Activated T-cell treated with anti-CD3 and anti-CD28 coated beads for 4 hours (primary cell): ENCODE measurements around the gene SLC2A13.
A peak's percentile ranks its signal among the peaks of the same experiment; 100 is the strongest.
"Not testable (repeated sequence)": the region's sequence is repeated elsewhere in the genome, so short reads cannot be mapped to it uniquely, and the experiment has no call there.

Experiments
- DNase-seq: peaks from one replicate; pipeline ENCODE4 v3.0.0-alpha.2; 2020

The SLC2A13 gene

DNA sequence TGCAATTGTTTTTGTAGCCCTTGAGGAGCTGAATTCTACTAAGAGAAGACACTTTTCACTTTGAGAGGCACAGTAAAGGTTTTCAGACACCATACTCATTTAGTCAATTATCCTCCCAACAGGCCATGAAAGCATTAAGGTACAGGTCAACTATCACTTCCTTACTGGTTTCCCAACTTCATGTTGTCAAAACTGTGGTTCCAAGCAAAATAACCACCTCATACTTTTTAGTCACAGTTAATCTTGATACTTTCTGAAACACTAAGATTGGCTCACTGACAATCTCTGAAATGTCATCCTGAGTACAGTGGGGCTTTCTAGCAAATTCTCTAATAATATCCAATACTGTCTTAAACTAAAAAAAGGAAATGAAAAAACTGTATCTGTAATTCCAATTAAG lies 71.7 kb downstream of the SLC2A13 start:
- no peak for DNase-seq

DNA sequence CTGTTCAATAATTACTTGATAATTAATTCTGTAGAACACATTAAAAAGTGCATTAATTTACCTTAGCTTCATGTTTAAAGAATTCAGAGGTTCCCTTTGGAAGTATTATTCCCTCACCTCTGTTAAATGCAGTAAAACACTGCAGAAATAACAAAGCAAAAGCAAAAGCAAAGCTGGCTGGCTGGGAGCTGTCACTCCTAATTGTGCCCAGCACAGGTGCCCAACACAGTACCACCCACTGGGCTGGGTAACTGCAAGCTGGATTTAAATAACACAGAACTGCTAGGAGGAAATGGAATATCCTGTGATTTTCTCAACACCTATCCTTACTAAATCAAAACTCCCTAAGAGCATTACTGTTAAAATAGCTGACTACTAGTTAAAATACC lies 72.6 kb downstream of the SLC2A13 start:
- no peak for DNase-seq

DNA sequence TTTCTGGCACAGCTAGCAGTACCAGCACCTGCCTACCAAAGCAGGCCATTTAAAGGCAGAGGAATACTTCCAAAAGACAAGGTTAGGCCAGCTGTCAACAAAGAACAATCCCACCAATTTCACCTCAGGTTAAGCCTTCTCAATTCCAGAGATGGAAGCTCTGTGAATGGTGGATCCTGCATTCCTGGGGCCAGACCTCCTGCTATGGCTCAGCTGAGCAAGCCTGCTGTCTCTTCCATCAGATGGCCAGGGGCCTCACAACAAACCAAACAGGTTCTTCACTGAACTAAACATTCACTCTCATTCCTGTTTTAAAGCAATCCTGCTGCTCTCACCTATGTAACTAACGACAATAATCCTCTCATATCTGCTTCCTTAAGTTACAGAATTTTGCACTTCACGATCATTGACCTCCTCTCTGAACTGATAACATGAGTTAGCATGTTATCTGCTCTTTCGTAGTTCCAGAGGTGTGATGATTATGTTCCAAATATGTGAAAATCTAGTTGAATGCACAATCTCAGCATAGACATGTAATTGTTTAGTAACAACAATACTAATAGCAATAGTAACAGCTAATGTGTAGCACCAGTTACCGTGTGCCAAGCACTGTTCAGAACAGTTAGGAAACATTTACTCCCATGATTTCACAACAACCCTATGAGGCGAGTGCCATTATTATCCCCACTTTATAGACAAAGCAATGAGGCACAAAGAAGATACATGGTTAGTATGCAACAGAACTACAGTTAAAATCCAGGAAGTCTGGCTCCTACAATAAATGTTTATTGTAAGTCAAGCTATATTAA lies 73.2 kb downstream of the SLC2A13 start:
- DNase-seq: no peak

DNA sequence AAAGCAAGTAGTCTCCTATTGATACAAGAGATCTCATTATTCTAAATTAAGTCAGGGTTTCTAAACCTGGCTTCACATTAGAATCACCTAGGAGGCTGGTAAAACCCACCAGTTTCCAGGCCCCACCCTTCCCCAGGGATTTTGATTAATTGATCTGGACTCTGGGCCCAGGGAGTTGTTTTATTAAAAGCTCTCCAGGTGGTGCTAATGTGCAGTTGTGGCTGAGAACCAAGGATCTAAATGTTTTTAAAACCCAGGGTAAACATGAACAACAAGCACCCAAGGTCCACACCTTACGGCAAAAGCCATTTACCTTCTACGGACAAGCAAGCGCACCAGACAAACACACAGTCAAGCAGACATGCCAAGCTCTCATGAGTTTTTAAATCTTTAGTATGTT lies 73.9 kb downstream of the SLC2A13 start:
- DNase-seq: no peak

DNA sequence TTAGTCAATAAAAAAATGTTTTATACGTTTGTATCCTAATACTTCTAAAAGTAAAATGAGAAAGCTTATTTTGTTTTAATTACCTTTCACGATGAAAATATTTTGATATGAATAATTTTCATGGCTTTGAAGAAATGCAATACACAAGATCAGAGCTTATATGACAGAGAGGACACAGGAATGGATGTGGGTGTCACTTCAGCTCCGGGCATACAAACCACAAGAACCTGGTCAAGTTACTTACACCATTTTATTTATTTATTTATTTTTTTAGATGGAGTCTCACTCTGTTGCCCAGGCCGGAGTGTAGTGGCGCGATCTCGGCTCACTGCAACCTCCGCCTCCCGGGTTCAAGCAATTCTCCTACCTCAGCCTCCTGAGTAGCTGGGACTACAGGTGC lies 74.9 kb downstream of the SLC2A13 start:
- DNase-seq: not testable (repeated sequence)

DNA sequence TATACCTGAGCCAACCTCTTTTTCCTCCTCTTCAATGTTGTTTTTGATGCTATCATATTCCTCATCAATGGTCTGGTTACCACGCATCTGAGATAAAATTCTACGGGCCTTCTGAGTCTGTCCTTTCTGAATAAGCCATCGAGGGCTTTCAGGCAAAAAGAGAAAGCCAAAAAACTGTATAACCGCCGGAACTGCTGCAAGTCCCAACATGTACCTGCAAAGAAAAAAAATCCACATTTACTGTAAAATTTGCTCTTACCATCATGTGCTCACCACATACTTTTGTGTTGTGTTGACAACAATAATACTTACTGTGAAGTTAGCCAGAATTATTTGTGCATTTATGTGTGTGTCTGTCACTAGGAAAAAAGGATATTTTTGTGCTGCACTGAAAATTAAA lies 77.6 kb downstream of the SLC2A13 start:
- no peak for DNase-seq

DNA sequence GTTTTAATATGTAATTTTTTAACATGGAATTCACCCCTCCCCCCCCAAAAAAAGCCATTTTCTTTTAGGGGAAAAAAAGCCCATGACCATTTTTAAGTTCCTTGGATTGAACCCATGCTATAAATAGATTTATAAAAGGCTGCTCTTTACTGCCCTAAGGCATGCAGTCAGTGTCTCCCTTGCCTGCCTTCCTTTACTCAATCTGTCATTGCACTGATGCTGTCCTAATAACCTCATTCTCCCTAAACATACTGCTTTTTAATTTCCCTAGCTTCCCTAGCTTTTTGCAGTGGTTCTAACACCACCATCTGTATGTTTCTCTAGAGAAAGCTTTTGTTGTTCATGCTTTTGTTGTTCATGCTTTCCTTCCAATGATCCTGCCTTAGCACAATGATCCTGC lies 83.0 kb downstream of the SLC2A13 start:
- DNase-seq: no peak

DNA sequence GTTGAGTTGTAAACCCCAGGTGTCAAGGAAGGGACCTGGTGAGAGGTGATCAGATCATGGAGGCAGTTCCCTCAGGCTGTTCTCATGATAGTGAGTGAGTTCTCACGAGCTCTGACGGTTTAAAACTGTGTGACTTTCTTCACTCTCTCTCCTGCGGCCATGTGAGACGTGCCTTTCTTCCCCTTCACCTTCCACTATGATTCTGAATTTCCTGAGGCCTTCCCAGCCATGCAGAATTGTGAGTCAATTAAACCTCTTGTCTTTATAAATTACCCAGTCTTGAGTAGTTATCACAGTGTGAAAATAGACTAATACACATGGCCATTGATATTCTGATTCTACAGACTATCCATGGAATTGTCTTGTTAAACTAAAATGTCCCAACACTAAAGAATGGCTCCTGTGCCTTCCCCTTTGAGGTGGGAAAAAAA lies 85.6 kb downstream of the SLC2A13 start:
- no peak for DNase-seq

DNA sequence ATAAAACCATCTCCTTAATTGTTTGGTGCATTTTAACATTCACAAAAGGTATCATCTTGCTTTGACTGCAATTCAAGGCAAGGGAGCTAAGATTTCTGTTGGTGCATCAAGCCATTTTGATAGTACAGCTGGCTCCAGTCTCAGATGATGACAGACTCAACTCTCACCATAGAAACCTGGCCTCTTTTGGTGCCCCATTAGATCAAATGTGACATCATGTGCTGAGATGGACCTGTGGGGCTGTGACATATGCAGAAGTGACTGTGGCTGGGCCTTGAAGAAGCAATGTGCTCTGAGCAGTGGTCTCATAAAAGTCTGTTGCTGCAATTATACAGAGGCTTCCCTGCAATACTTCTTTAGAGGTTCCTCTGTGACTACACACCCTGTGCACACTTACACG lies 88.4 kb downstream of the SLC2A13 start:
- no peak for DNase-seq

DNA sequence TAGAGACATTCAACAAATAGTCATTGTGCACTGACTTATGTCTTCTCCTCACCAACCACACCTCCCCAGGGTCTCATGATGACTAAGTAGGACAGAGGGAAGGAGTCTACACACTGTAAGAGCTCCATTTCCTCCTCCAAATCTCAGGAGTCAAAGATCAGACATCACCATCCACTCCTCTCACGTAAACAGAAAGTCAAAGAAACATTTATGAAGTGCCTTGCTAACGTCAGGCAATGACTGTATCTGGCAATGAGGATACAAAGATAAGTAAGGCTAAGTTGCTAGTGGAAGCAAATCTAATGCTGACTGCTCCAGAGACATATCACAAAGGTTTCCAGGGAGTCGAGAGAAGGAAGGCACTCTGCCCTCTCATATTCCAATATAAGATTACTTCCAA lies 88.9 kb downstream of the SLC2A13 start:
- DNase-seq: no peak

DNA sequence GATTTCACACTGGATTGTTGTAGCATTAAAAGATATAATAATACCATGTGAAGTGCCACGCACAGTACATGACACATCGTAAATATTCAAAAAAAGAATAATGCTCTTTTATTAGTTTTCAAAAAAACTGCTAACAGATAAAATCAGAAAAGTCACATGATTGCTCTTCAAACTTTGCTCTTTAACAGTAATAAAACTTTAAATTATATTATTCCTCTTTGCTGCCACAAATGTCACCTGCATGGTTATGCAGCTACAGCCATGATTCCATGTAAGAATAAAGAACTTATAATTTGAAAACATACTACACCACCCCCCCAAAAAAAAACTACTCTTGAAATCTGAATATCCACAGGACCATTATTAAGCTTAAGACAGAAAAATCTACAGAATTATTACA lies 90.0 kb downstream of the SLC2A13 start:
- no peak for DNase-seq

DNA sequence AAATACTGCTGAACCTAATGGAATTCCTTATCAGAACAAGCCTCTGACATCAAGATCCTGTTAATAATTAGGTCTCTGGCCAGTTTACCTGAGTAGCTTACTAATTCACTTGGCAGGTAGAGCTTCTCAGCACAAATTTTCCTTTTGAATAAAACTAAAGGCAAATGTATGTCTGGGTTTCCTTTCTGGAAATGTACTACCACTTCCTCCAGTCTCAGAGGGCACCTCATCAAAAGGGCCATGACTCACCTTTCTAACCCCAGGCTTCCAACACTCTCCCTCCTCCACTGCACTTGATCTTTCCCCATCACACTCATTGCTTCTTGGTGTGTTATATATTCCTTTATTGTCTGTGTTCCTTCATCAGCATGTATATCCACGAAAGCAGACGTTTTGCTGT lies 90.5 kb downstream of the SLC2A13 start:
- DNase-seq: no peak

DNA sequence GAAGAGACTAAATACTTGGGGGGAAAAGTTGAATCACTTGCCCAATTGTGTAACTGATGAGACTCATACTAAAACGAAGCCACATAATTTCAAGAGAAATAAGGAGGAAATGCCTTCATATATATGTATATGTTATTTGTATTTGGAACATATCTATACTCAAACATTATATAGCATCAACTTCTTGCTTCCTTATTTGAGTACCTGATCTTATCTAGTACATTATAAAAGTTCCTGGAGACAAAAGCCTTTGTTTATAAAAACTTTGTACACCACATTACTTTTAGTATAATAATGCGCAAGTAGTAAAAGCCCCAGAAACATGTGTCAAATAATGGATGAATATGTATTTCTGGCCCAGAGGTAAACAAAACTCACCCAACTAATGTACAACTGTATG lies 92.0 kb downstream of the SLC2A13 start:
- DNase-seq: no peak

DNA sequence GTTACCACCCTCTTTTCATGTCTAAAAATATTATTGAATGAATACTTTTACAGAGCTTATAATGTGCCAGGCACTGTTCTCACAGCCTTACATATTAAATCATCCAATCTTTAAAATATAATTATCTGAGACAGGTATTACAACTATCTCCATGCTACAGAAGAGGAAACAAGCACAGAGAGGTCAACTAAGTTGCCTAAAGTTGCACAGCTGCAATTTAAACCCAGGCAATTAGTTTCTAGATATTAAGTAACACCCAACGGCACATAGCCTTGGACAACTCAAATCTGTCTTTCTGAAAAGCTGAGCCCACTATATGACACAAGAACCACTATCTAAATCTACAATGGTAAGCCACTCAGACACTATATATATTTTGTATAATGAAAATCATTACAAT lies 92.6 kb downstream of the SLC2A13 start:
- no peak for DNase-seq

DNA sequence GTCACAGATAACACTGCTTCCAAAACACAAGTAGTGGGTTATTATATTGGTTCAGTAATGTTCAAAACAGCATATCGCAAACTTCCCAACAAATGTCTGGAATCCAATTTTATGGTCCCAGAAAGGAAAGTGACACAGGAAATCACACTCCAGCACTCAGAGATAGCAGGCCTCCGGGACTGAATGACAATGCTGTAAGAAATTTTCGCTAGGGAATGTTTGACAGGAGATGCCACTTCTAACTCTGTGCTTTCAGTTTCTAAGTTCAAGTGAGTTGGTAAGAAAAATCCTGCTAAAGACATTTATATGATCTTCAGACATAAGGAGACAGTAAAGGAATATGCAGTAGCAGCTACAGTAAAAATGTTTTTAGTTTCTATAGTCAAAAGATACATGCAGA lies 93.2 kb downstream of the SLC2A13 start:
- no peak for DNase-seq

DNA sequence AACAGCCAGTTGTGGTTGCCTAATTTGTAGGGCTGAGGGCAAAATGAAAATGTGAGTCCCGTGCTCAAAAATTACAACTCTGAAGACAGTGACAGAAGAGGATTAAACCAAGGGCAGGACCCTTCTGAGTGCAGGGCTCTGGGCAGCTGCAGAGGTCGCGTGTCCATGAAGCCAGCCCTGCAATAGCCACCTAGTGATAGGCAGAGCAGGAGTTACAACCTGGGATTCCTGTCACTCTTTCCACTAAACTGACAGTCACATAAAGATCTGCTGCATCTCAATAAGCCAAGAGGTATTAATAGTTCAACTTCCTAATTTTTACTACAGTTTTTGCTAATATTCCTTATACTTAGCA lies 94.1 kb downstream of the SLC2A13 start:
- no peak for DNase-seq

DNA sequence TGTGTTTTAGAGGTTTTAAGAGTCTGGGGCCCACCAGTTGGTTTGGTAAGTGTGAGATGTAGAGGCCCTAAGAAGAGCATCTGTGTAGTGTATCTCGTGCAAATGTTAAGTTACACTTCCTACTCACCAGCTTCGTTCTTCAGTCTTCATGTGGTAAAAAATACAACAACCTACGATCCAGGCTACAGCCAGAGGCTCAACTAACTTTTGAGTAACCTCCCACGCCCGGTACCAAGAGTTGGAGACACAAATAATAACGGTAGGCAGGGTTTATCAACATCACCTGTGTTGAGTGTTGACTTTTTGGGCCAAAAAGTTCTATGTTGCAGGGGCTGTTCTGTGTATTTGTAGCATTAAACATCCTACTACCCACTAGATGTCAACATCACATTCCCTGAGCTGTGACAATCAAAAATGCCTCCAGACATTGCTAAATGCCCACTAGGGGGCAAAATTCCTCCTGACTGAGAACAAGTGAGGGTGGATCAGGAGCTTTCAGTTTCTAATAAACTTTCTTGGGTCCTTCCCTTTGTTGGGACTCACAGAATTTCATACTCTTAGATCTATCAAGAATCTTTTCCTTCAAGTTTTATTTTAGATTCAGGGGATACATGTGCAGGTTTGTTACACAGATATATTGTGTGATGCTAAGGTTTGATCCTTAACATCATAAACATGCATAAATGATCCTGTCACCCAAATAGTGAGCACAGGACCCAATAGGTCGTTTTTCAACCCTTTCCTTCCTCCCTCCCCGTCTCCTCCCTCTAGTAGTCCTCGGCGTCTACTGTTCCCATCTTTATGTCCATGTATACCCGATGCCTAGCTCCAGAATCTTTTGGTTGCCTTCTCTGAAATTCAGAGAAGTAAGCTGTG lies 94.7 kb downstream of the SLC2A13 start:
- peak; percentile 50 for DNase-seq

DNA sequence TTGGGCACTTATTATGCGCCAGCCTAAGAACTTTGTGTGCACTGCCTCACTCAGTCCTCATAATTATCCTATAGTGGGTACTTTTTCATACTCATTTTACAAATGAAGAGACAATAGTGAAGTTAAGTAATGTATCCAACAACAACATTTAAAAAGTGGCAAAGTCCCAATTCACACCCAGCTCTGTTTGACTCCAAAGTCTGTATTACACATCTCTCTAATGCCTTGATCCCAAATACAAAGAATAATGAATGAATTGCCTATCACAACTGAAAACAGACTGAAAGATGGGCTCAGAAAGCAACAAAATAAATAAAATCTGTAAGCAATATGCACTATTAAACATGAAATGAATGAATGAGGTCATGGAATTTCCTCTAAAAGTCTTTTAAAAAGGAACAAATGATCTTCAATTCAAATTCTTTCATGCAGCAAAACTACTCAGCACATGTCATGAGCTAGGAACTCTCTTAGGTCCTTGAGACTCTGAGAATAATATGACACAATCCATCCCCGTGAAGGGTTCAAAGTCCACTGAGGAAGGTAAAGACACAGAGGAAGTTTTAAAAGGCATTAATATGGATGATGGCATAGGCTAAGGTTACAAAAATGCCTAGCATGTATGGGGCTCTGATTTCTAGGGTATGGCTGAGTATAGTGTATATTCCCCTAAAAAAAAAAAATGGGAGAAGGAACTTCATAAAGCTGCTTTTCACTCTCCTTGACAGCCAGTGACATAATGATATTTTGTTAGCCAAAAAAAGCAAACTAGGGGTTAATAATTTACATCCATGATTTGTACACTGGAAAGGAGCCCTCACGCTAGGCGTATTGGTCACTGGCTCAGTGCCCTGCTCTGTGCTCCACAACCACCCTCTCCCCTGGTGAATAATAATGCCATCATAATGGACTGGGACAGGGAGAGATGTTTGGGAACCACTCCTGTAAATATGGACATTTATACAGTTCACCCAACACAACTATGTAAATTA lies 103.4 kb downstream of the SLC2A13 start:
- no peak for DNase-seq

DNA sequence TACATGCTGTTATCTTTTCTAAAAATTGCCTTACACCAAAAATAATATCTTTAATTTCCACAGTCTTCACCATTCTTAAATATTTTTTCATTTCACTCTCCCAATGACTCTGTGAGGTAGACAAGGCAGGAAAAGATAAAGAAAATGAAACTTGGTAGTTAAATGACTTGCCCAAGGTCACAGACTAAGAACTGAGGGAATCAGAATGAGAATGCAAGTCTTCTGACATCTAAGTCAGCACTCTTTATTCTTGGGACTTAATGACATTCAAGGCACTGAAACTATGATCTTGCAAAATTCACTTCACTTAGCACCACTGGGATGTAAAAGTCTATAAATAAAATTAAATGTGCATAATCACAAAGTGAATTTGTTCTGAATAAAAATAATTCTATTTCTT lies 104.5 kb downstream of the SLC2A13 start:
- no peak for DNase-seq

DNA sequence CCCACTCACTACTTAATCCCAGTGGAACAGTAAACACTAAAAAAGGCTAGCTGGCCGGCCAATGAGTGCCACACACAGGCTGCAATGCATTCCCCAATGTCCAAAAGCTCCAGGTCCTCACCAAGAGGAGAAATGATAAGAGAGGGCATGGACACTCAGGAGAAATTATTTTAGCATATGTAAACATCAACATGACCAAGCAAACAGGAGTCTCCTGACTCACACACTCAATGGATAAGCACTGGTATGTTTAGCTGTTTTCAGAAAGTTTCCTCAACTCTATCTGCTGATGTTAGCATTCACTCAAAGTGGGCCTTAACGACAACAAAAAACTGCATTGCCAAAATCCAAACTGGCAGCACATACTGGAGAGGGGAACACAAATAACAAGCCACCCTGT lies 105.0 kb downstream of the SLC2A13 start:
- DNase-seq: no peak

DNA sequence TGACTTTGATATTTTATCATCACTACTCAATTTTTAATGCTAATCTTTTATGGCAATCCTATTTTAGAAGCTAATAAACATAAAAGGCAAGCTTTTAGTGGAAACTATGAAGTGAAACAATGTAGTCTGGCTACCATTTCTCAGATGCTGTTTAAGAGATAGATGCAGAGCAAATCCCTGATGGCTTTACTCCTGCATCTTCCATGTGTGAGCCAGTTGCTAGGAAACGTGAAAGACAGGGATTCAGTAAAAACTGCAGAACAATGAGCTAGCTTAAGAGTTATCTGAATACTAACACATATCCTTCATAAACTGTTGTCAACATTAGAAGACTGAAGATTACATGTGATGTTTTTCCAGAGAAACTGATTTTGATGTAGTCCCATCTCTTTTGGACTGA lies 112.6 kb downstream of the SLC2A13 start:
- no peak for DNase-seq

DNA sequence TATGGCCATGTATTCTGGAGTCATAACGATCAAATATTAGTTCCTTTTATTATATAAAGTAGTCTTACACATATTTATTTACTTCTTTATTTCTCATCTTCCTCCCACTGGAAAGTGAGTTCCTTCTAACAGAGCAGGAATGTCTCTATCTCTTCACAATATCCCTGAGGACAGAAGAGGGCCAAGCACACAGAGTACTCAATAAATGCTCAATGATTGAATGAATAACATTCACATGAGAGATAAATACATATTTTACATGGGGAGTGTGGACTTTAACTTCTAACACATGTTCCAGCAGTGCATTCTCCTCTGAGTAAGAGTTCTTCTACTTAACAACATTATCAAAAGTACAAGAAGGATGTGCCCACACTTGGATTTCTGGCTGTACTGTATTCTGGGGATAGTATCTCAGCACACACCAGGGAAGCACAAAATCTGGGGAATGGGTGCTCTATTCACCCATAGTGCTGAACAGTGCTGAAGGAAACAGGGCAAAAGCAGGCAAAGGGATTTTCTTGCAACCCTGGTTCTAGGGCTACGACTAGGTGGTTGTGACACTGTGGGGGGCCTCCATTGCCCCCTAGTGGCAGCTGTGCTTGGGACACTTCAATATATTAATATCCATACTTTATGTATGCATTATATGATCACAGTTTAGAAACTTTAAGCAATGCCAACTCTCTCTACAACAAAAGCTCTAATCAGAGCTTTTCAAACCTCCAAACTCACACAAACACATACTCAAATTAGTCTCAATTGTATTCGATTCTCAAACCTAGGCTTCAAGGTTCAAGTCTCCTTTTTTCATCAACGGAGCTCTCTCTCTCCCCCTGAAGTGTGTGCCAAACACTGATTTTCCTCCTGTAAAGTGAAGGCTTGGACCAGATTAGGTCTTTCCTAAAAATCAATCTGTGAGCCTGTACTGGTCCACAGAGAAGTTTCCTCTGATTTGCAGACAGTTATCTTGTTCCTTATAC lies 115.5 kb downstream of the SLC2A13 start:
- DNase-seq: peak; percentile 34
